Keratinocyte (primary cell): ENCODE measurements around the gene MAD1L1. TPM values are rescaled to one million over a fixed set of nuclear protein-coding genes. Genes with fewer than 3 reads are reported as not detected.

Experiments
- DNase-seq: peaks from one replicate; pipeline ENCODE4 v3.0.0-alpha.2; 2011; ENCODE audit warnings: low read depth, missing footprints, low spot score
- FAIRE-seq: peaks from 2 replicates; lab custom pipeline; 2011; peaks lifted over from hg19 to GRCh38; lab: Jason Lieb, UNC
- H2AFZ ChIP-seq: 2 replicates; pipeline ENCODE4 v1.6.0; 2012; ENCODE audit warnings: low read length, control low read depth, inconsistent platforms; ENCODE audit not compliant: control insufficient read depth
- H3K27ac ChIP-seq: 2 replicates; pipeline ENCODE4 v1.5.1; 2011; ENCODE audit warnings: low read length; ENCODE audit not compliant: control insufficient read depth, insufficient read depth
- H3K27me3 ChIP-seq: 3 replicates; pipeline ENCODE4 v1.6.0; 2011; ENCODE audit warnings: low read length; ENCODE audit not compliant: control insufficient read depth, insufficient read depth; ENCODE audit errors: extremely low read depth
- H3K36me3 ChIP-seq, 2 experiments: 2 replicates in 1 of 2; 3 replicates in 1 of 2; pipeline ENCODE4 v1.5.1; 2011; ENCODE audit warnings: low read length in 2 of 2, mild to moderate bottlenecking in 1 of 2; ENCODE audit not compliant: control insufficient read depth in 2 of 2, insufficient read depth in 2 of 2; ENCODE audit errors: extremely low read depth in 1 of 2
- H3K4me1 ChIP-seq: 3 replicates; pipeline ENCODE4 v1.5.1; 2011; ENCODE audit warnings: low read length; ENCODE audit not compliant: control insufficient read depth, insufficient read depth; ENCODE audit errors: extremely low read depth
- H3K4me2 ChIP-seq: 3 replicates; pipeline ENCODE4 v1.6.0; 2011; ENCODE audit warnings: low read depth, low read length; ENCODE audit not compliant: control insufficient read depth, insufficient read depth; ENCODE audit errors: extremely low read depth
- H3K4me3 ChIP-seq, 3 experiments: fragments of 200-600 bp in 1 of 3; sonication (generic) in 1 of 3; 2 replicates in 2 of 3; 3 replicates in 1 of 3; pipeline ENCODE4 v1.5.1; 2011 to 2016; ENCODE audit warnings: low read length in 3 of 3, mild to moderate bottlenecking in 3 of 3, control low read depth in 2 of 3, inconsistent platforms in 1 of 3, low read depth in 1 of 3, mixed read lengths in 1 of 3, mixed run types in 1 of 3, moderate library complexity in 1 of 3; ENCODE audit not compliant: control insufficient read depth in 2 of 3, insufficient read depth in 2 of 3; ENCODE audit errors: extremely low read depth in 1 of 3
- H3K79me2 ChIP-seq: 2 replicates; pipeline ENCODE4 v1.6.0; 2012; ENCODE audit warnings: low read length; ENCODE audit not compliant: control insufficient read depth, insufficient read depth
- H3K9ac ChIP-seq: 3 replicates; pipeline ENCODE4 v1.6.0; 2011; ENCODE audit warnings: low read length; ENCODE audit not compliant: control insufficient read depth, insufficient read depth; ENCODE audit errors: extremely low read depth
- H3K9me1 ChIP-seq: 3 replicates; pipeline ENCODE4 v1.6.0; 2011; ENCODE audit warnings: low read length; ENCODE audit not compliant: control insufficient read depth, insufficient read depth; ENCODE audit errors: extremely low read depth
- H3K9me3 ChIP-seq: 2 replicates; pipeline ENCODE4 v1.5.1; 2012; ENCODE audit warnings: low read depth, low read length; ENCODE audit not compliant: control insufficient read depth
- H4K20me1 ChIP-seq: 3 replicates; pipeline ENCODE4 v1.6.0; 2011; ENCODE audit warnings: low read length; ENCODE audit not compliant: control insufficient read depth, insufficient read depth; ENCODE audit errors: extremely low read depth
- CTCF ChIP-seq, 3 experiments: IDR thresholded peaks in 1 of 3; conservative IDR thresholded peaks in 1 of 3; optimal IDR thresholded peaks in 1 of 3; 2 replicates in 2 of 3; 3 replicates in 1 of 3; pipeline versions ENCODE3 to v1.5.1; 2011; ENCODE audit warnings: low read length in 3 of 3, mild to moderate bottlenecking in 3 of 3, moderate library complexity in 2 of 3, control low read depth in 1 of 3, inconsistent platforms in 1 of 3; ENCODE audit not compliant: insufficient read depth in 2 of 3; ENCODE audit errors: extremely low read depth in 1 of 3
- EZH2 ChIP-seq: IDR thresholded peaks from one replicate; pipeline ENCODE4 v1.6.1; 2012; ENCODE audit warnings: inconsistent platforms, mild to moderate bottlenecking, low read length, moderate library complexity
- dilution Hi-C: fragments of 300-500 bp; cut with MboI; formaldehyde crosslinking; loops from one replicate; pipeline ENCODE4 v1.7.0; 2020; ENCODE audit warnings: low sequenced_read_pairs; ENCODE audit not compliant: extremely low pct_ligation_motif_present
- polyA plus RNA-seq, 5 experiments: library from polyadenylated mRNA; depleted of rRNA in 3 of 5; stranded (reverse) in 3 of 5; stranded (forward) in 1 of 5; unstranded in 1 of 5; fragments of >200 nt; gene quantifications; 1 replicate in 1 of 5; 2 replicates in 3 of 5; 3 replicates in 1 of 5; pipeline versions ENCODE4 v1.2.1 to v1.2.3, GENCODE V29; 2011 to 2012; ENCODE audit warnings: missing spikeins in 2 of 5, low read depth in 1 of 5, low replicate concordance in 1 of 5

MAD1L1 gene
- polyA plus RNA-seq, 1 donor (not counting 4 experiments of a cell fraction or from before 2014, with no cell fraction given), result 18.0 TPM

GRCh38 chr7:1809070-1809469 is 423.7 kb downstream of the MAD1L1 start:
- Histone ChIP-seq H3K27me3 (peaks cover 9% of the 10 kb centered on the region), H3K79me2 (no peaks in the 10 kb centered on the region), H3K27ac (no peak overlapping the region), H3K4me2 (no peak overlapping the region), H2AFZ (no peak overlapping the region), H3K9me3 (no peaks in the 10 kb centered on the region), H3K36me3 (no peaks in the 10 kb centered on the region), H3K9ac (no peak overlapping the region), H4K20me1 (no peaks in the 10 kb centered on the region), H3K9me1 (no peaks in the 10 kb centered on the region), H3K4me3 (no peak overlapping the region), H3K4me1 (peaks cover 18% of the 10 kb centered on the region)
- FAIRE-seq, result no peak
- DNase-seq, result no peak
- dilution Hi-C loops, result no loop called here
- TF ChIP-seq CTCF (optimal IDR thresholded peaks at IDR 0.05 in 1 of 3, IDR thresholded peaks at IDR 0.05 in 1 of 3, conservative IDR thresholded peaks at IDR 0.05 in 1 of 3; ENCODE audit: extremely low read depth in 1 of 3, insufficient read depth in 2 of 3, low read length in 3 of 3) (no peak), EZH2 (no peak)

- no peak overlapping the region for H3K4me2 ChIP-seq
- no peak for TF ChIP-seq CTCF (optimal IDR thresholded peaks at IDR 0.05 in 1 of 3, IDR thresholded peaks at IDR 0.05 in 1 of 3, conservative IDR thresholded peaks at IDR 0.05 in 1 of 3; ENCODE audit: extremely low read depth in 1 of 3, insufficient read depth in 2 of 3, low read length in 3 of 3)
- TF ChIP-seq EZH2, result no peak
- no peak overlapping the region for H2AFZ ChIP-seq
- no peak overlapping the region for H3K4me3 ChIP-seq
- DNase-seq (no peak), FAIRE-seq (no peak)
- no peaks in the 10 kb centered on the region for H3K9me3 ChIP-seq
- dilution Hi-C loops, result no loop called here
- H3K27ac ChIP-seq, result no peak overlapping the region
- no peak overlapping the region for H3K9ac ChIP-seq
- H3K27me3 ChIP-seq, result peaks cover 9% of the 10 kb centered on the region
- no peaks in the 10 kb centered on the region for H3K9me1 ChIP-seq
- peaks cover 18% of the 10 kb centered on the region for H3K4me1 ChIP-seq
- H3K79me2 ChIP-seq, result no peaks in the 10 kb centered on the region
- H3K36me3 ChIP-seq, result no peaks in the 10 kb centered on the region
- no peaks in the 10 kb centered on the region for H4K20me1 ChIP-seq
These were observed 424.7 kb downstream of the MAD1L1 start for GRCh38 chr7:1807821-1808600.
